CD4-positive, alpha-beta T cell treated with Interleukin-12 subunit alpha and Interleukin-12 subunit beta, for 1 hour (primary cell): ENCODE results near the gene PRC1.
"Not testable (repeated sequence)": the region's sequence is repeated elsewhere in the genome, so short reads cannot be mapped to it uniquely, and the experiment has no call there.

Source experiments
- DNase-seq: peaks from one replicate; pipeline ENCODE4 v3.0.0-alpha.2; 2020

The PRC1 gene

DNA sequence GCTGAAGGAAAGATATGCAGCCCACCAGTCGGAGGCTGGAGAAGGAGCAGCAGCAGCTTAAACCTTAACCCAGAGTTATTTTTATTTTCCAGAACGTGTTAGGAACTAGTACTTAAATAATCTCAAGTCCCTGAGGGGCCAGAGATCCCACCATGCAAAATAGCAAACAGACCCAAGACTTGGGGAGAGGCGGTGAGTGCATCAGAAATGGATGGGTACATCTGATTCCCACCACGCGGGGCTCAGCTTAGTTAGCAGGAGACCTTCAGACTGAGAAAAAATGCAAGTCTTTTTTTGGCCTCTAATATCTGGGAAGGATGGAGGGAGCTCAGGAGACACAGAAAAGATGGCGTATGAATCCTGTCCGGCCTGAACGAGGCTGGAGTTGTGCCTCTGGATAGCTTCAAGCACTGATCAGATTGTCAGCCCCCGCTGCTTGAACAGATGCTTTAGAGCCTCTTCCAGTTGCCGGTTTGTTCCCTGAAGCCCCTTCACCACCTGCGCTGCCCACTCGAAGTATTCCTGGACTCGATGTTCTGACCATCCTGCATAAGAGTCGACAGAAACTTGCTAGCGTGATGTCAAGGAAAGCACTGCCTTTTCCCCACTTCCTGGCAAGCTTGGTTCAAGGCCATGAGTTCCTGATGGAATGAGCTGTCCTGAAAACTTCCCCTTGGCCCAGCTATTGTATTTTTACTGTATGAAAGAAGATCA, 63.3 kb downstream of the PRC1 start:
- DNase-seq: no peak

DNA sequence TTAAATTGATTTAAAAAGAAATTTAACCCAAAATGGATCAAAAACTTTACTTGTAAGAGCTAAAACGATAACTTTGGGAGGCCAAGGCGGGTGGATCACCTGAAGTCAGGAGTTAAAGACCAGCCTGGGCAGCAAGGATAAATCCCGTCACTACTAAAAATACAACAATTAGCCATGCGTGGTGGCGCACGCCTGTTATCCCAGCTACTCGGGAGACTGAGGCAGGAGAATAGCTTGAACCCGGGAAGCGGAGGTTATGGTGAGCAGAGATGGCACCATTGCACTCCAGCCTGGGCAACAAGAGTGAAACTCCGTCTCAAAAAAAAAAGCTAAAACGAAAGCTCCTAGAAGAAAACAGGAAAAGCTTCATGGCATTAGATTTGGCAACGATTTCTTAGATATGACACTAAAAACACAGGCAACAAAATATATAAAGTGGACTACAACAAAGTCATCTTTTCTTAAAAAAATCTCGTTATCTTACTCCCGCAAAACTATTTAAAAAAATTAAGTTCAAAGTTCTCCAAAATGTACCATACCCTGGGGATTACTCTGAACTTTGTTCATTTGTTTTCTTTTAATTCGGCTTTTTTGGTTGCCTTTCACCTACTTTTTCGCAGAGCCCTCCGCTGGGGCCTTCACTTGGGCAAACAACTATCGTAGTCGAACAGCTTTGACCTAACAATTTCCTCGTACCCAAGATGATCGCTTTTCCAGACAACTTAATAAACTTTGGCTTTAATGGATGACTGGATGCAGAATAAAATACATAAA, 64.9 kb downstream of the PRC1 start:
- no peak for DNase-seq

GRCh38 chr15:90928106-90928505, 66.2 kb downstream of the PRC1 start:
- DNase-seq: not testable (repeated sequence)

GRCh38 chr15:90926766-90927165, 67.6 kb downstream of the PRC1 start:
- DNase-seq: not testable (repeated sequence)

DNA sequence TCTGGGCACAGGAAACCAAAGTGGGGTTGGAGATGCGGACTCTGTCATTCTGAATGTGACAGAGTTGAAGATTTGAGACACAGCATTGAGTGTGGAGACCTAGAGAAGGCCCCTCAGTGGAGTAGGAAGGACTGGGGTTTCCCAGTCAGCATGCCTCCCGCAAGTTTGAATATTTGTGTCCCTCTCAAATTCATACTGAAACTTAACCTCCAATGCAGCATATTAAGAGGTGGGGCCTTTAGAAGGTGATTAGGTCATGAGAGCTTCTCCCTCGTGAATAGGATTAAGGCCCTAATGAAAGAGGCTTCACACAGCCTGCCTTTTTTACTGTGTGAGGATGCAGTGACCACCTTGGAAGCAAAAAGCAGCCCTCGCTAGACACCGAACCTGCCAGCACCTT, 70.0 kb downstream of the PRC1 start:
- DNase-seq: no peak

- DNase-seq: not testable (repeated sequence)
These were observed 71.5 kb downstream of the PRC1 start for GRCh38 chr15:90922712-90923322.

DNA sequence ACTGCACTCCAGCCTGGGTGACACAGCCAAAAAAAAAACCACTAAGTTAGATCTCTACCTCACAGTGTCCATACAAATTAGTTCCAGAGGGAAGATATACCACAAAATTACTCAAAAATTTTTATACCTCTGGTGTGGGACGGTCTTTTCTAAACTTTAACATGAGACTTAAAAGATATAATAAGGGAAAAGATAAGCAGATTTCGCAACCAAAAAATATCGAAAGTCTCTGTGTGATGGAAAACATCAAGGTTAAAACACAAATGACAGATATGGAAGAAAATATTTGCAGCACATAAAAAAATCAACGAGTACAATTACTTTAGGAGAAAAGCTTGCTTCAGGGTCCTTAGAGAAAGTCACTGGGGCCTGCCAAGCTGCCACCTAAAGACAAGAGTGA, 72.4 kb downstream of the PRC1 start:
- DNase-seq: no peak

- no peak for DNase-seq
These were observed 75.5 kb downstream of the PRC1 start for GRCh38 chr15:90918835-90919234.

- DNase-seq: no peak
These were observed 76.1 kb downstream of the PRC1 start for GRCh38 chr15:90918034-90918788.

- DNase-seq: no peak
These were observed 76.8 kb downstream of the PRC1 start for GRCh38 chr15:90917569-90917968.

DNA sequence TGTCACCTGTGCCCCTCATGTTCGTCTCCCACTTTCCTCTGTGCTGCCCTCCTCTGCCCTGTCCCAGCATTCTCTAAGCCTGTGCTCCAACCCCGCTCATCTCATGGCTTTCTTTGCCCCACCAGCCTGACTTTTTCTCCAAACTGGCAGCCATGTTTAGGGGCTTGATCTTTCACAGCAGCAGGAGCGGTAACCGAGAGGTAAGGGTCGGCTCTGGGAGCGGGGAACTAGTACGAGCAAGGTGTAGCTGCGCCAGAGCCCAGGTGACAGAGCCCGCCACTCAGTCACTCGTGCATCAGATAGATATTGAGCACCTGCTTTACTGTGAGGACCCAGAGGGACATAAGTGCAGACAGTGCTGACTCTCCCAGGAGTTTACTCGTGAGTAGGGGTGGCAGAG, 77.9 kb downstream of the PRC1 start:
- no peak for DNase-seq
